Measurements from ENCODE around the gene ADORA1.
A peak's percentile ranks its signal among the peaks of the same experiment; 100 is the strongest.

ADORA1 gene

GRCh38 chr1:203161703-203162102 lies 34.2 kb downstream of the ADORA1 start:
- no peak for DNase-seq

- DNase-seq, result peak; percentile 77
These were observed 34.9 kb downstream of the ADORA1 start for GRCh38 chr1:203162403-203162802.

GRCh38 chr1:203163891-203164635 lies 36.5 kb downstream of the ADORA1 start:
- DNase-seq, result no peak

GRCh38 chr1:203165101-203165799 lies 37.7 kb downstream of the ADORA1 start:
- DNase-seq, result no peak

GRCh38 chr1:203165800-203166161 lies 38.3 kb downstream of the ADORA1 start:
- DNase-seq, result no peak

- peak; percentile 58 for DNase-seq
These were observed 38.8 kb downstream of the ADORA1 start for GRCh38 chr1:203166192-203166940.

GRCh38 chr1:203167026-203167912 lies 39.7 kb downstream of the ADORA1 start:
- DNase-seq, result no peak

GRCh38 chr1:203167913-203168200 lies 40.3 kb downstream of the ADORA1 start:
- DNase-seq, result no peak

GRCh38 chr1:203168256-203168786 lies 40.8 kb downstream of the ADORA1 start:
- DNase-seq, result no peak

- no peak for DNase-seq
These were observed 41.5 kb downstream of the ADORA1 start for GRCh38 chr1:203168991-203169390.

GRCh38 chr1:203169770-203170520 lies 42.4 kb downstream of the ADORA1 start:
- DNase-seq, result no peak

GRCh38 chr1:203170625-203171330 lies 43.3 kb downstream of the ADORA1 start:
- DNase-seq, result no peak

GRCh38 chr1:203171341-203172183 lies 44.0 kb downstream of the ADORA1 start:
- DNase-seq, result no peak

GRCh38 chr1:203172184-203173010 lies 44.9 kb downstream of the ADORA1 start:
- DNase-seq, result peak; percentile 91

GRCh38 chr1:203173011-203173555 lies 45.6 kb downstream of the ADORA1 start:
- no peak for DNase-seq

- DNase-seq, result peak; percentile 99
These were observed 46.0 kb downstream of the ADORA1 start for GRCh38 chr1:203173566-203173965.

- DNase-seq, result no peak
These were observed 46.9 kb downstream of the ADORA1 start for GRCh38 chr1:203174324-203174985.

- DNase-seq, result no peak
These were observed 47.8 kb downstream of the ADORA1 start, which contains the start of gene MYBPH for GRCh38 chr1:203175237-203175826. TSS of gene MYBPH (minus strand) at chr1:203175826. CDS start at chr1:203175755, 71 bp downstream.
